Measurements from ENCODE around the gene TYW1. TPM values are rescaled to one million over a fixed set of nuclear protein-coding genes. Genes with fewer than 3 reads are reported as not detected.
"Not testable (repeated sequence)": the region's sequence is repeated elsewhere in the genome, so short reads cannot be mapped to it uniquely, and the experiment has no call there.

Gene TYW1
- total RNA-seq: 10 to 100 TPM in 3 of 4 donors, 1 to 10 TPM in 1; 6.8 to 24.6 (median 17.5) TPM

DNA sequence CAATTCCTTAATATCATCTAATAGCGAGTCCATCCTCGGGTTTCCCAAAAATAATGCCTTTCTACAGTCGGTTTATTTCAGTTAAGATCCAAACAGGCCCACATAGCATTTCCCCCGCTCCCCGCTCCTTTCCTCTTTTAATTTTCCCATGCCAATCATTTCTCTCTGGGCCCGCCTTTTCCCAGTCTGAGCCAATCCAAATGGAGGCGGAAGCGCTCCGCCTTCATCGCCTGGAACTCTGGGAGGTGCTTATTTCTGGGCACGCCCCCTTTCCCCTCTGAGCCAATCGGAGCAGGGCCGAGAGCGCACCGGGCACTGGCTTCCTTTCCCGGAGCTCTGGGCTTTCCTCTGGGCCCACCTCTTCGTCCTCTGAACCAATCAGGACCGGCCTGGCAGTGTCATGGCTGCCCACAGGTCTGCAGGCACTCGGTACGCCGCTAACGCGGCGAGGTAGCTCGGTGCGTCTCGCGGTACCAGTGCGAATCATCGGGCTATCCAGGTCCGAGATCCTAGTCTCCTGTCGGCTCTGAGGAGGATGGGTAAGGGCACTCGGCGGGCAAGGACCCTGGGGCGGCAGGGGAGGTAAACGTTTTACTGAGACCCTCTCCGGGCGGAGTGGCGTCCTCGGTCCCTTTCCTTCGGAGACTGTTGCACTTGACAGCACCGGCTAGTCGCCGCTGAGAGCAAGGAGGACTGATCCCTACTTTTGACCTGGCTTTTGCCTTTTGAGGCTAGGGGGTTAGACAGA lies at the start of gene TYW1:
TYW1 (plus strand) TSS at position 390 of the 748 bp plus-strand sequence; CDS start at position 536, 146 bp downstream.
- Histone ChIP-seq H3K4me1 (peaks cover 0 to 39% (median 16%) of the 10 kb centered on the region in 3 donors), H3K36me3 (peaks cover 8 to 51% (median 16%) of the 10 kb centered on the region in 3 donors), H3K27ac (peak within 1 kb of the TSS; percentile 81 to 100 (median 95)), H3K4me3 (peak within 1 kb of the TSS; percentile 88 to 91 (median 90))
- peak in 2 of 4 donors; percentile 57 to 68 for TF ChIP-seq POLR2A (IDR thresholded peaks at IDR 0.05)
- peak; percentile 91 for DNase-seq
- H3K9me3 ChIP-seq; H3K27me3 ChIP-seq; intact Hi-C loops (cut with DNase I): not testable (repeated sequence)
- WGBS, 2 donors: 0% methylated on average over 19 of the region's 44 CpGs

GRCh38 chr7:66948480-66949109 lies 48.0 kb upstream of the TYW1 start:
- peaks cover 0 to 11% (median 7%) of the 10 kb centered on the region in 3 donors for H3K4me1 ChIP-seq
- no peak overlapping the region for H3K27ac ChIP-seq
- no peak overlapping the region for H3K4me3 ChIP-seq
- 90 to 91% methylated on average over 19 of the region's 19 CpGs for WGBS, 2 donors
- intact Hi-C loops (cut with DNase I): no loop called here
- H3K27me3 ChIP-seq: no peaks in the 10 kb centered on the region
- H3K36me3 ChIP-seq: peaks cover 16 to 99% (median 55%) of the 10 kb centered on the region in 3 donors
- no peak for DNase-seq
- TF ChIP-seq POLR2A (IDR thresholded peaks at IDR 0.05): no peak
- TF ChIP-seq CTCF (IDR thresholded peaks at IDR 0.05): no peak
- H3K9me3 ChIP-seq: no peaks in the 10 kb centered on the region

DNA sequence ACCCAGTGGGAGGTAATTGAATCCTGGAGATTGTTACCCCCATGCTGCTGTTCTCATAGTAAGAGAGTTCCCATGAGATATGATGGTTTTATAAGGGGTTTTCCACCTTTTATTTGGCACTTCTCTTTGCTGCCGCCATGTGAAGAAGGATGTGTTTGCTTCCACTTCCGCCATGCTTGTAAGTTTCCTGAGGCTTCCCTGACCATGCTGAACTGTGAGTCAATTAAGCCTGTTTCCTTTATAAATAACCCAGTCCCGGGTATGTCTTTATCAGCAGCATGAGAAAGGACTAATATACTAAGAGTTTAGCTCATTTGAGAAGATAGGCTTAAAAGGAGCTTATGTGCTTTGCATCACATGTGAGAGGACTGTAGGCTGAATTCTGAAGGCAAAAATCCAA lies 46.3 kb upstream of the TYW1 start:
- 76 to 80% methylated on average over 3 of the region's 3 CpGs for WGBS, 2 donors
- intact Hi-C loops (cut with DNase I): no loop called here
- no peak overlapping the region for H3K4me3 ChIP-seq

DNA sequence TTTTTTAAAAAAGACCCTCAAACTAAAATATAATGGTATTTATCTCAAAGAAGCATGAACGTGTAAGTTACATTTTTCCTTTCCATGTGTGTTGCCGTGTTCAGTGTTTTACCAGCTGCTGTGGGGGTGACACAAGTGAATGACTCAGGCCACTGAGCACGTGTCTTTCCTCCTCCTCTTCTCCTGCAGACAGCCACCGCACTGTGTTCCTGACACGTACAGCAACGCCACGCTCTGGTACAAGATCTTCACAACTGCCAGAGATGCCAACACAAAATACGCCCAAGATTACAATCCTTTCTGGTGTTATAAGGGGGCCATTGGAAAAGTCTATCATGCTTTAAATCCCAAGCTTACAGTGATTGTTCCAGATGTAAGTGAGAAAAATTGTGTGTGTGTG lies 45.9 kb upstream of the TYW1 start:
- DNase-seq: no peak
- intact Hi-C loops (cut with DNase I): no loop called here

More for the DNA sequence above, 46.3 kb upstream of the TYW1 start:
- Histone ChIP-seq H3K9me3 (no peaks in the 10 kb centered on the region), H3K4me1 (peaks cover 0 to 11% (median 7%) of the 10 kb centered on the region in 3 donors), H3K27ac (no peak overlapping the region), H3K27me3 (no peaks in the 10 kb centered on the region), H3K36me3 (peaks cover 12 to 99% (median 54%) of the 10 kb centered on the region in 3 donors)
- TF ChIP-seq CTCF (IDR thresholded peaks at IDR 0.05) (no peak), POLR2A (IDR thresholded peaks at IDR 0.05) (no peak)
- DNase-seq: no peak

More for the DNA sequence above, 45.9 kb upstream of the TYW1 start:
- H3K36me3 ChIP-seq: peaks cover 16 to 99% (median 53%) of the 10 kb centered on the region in 3 donors
- H3K9me3 ChIP-seq: no peaks in the 10 kb centered on the region
- H3K4me3 ChIP-seq: no peak overlapping the region
- no peaks in the 10 kb centered on the region for H3K27me3 ChIP-seq
- WGBS, 2 donors: 91 to 95% methylated on average over 8 of the region's 8 CpGs
- TF ChIP-seq CTCF (IDR thresholded peaks at IDR 0.05): no peak
- TF ChIP-seq POLR2A (IDR thresholded peaks at IDR 0.05): no peak
- no peak overlapping the region for H3K27ac ChIP-seq
- peaks cover 0 to 11% (median 7%) of the 10 kb centered on the region in 3 donors for H3K4me1 ChIP-seq
